Breast epithelium (tissue), 4 donors: ENCODE results near the gene RAB41. TPM values are rescaled to one million over a fixed set of nuclear protein-coding genes. Genes with fewer than 3 reads are reported as not detected.

ENCODE experiments used
- DNase-seq, 2 donors: peaks; one replicate each; pipeline ENCODE4 v3.0.0-alpha.2; 2019; ENCODE audit warnings: low spot score in 2 of 2
- H3K27ac ChIP-seq, 2 donors: fragments of 200-600 bp; sonication (generic) in 1 of 2; one replicate each; pipeline ENCODE4 v1.5.1; 2016 to 2019; ENCODE audit warnings: mild to moderate bottlenecking in 1 of 2
- H3K27me3 ChIP-seq, 2 donors: fragments of 200-600 bp; sonication (generic) in 1 of 2; one replicate each; pipeline versions ENCODE4 v1.5.1 to v1.6.0; 2017 to 2019; ENCODE audit warnings: control low read depth in 1 of 2, mild to moderate bottlenecking in 1 of 2
- H3K36me3 ChIP-seq: fragments of 200-600 bp; one replicate; pipeline ENCODE4 v1.5.1; 2019
- H3K4me1 ChIP-seq, 2 donors: fragments of 200-600 bp; sonication (generic); one replicate each; pipeline ENCODE4 v1.5.1; 2016 to 2019; ENCODE audit warnings: control low read depth in 1 of 2
- H3K4me3 ChIP-seq, 3 donors: fragments of 200-600 bp; sonication (generic); 1 replicate in 2 of 3; 2 replicates in 1 of 3; pipeline ENCODE4 v1.5.1; 2016 to 2019; ENCODE audit warnings: mild to moderate bottlenecking in 3 of 3, moderate library complexity in 2 of 3
- H3K9me3 ChIP-seq, 2 donors: fragments of 200-600 bp; sonication (generic) in 1 of 2; one replicate each; pipeline ENCODE4 v1.5.1; 2016 to 2019; ENCODE audit warnings: control low read depth in 1 of 2
- CTCF ChIP-seq, 3 donors: fragments of 450-650 bp; IDR thresholded peaks; one replicate each; pipeline ENCODE4 v1.5.1; 2016 to 2017; ENCODE audit warnings: antibody characterized with exemption in 3 of 3, mild to moderate bottlenecking in 3 of 3, moderate library complexity in 3 of 3
- POLR2A ChIP-seq: fragments of 450-650 bp; IDR thresholded peaks from one replicate; pipeline ENCODE4 v1.6.1; 2016; ENCODE audit warnings: antibody characterized with exemption, mild to moderate bottlenecking, moderate library complexity
- POLR2AphosphoS5 ChIP-seq, 3 donors: sonication (generic); formaldehyde crosslinking; IDR thresholded peaks; one replicate each; pipeline ENCODE4 v1.6.1; 2017; ENCODE audit warnings: antibody characterized with exemption in 3 of 3
- intact Hi-C: fragments of 100-400 bp; cut with DNase I; formaldehyde crosslinking; loops from one replicate; pipeline ENCODE4 v1.15.1; 2023; ENCODE audit warnings: low total_unique reads
- total RNA-seq, 3 donors: library from RNA; depleted of rRNA; stranded (reverse); fragments of >200 nt; gene quantifications; one replicate each; pipeline ENCODE4 v1.1.0, GENCODE V29; 2016

The RAB41 gene
- total RNA-seq, 3 donors from 2014 or later, result not detected

- intact Hi-C loops, result no loop called here
- Histone ChIP-seq H3K4me1 (no peaks in the 10 kb centered on the region), H3K27me3 (peaks cover 0 to 22% of the 10 kb centered on the region in 2 donors), H3K9me3 (no peaks in the 10 kb centered on the region), H3K4me3 (no peak overlapping the region), H3K27ac (no peak overlapping the region), H3K36me3 (no peaks in the 10 kb centered on the region)
- TF ChIP-seq CTCF (IDR thresholded peaks at IDR 0.05), result no peak
- TF ChIP-seq POLR2A, result no peak
- TF ChIP-seq POLR2AphosphoS5 (IDR thresholded peaks at IDR 0.05), result no peak
- DNase-seq, result no peak
Measured at GRCh38 chrX:70247252-70247651, 34.7 kb upstream of the RAB41 start.

- no peaks in the 10 kb centered on the region for H3K36me3 ChIP-seq
- peaks cover 0 to 17% of the 10 kb centered on the region in 2 donors for H3K27me3 ChIP-seq
- DNase-seq, result no peak
- H3K9me3 ChIP-seq, result no peaks in the 10 kb centered on the region
- no peak for TF ChIP-seq POLR2AphosphoS5 (IDR thresholded peaks at IDR 0.05)
- TF ChIP-seq POLR2A, result no peak
- TF ChIP-seq CTCF (IDR thresholded peaks at IDR 0.05), result no peak
- no peaks in the 10 kb centered on the region for H3K4me1 ChIP-seq
- H3K4me3 ChIP-seq, result no peak overlapping the region
- intact Hi-C loops, result no loop called here
- H3K27ac ChIP-seq, result no peak overlapping the region
Measured at GRCh38 chrX:70252491-70252890, 29.5 kb upstream of the RAB41 start.

GRCh38 chrX:70253377-70254062 lies 28.5 kb upstream of the RAB41 start:
- no peak overlapping the region for H3K27ac ChIP-seq
- no peaks in the 10 kb centered on the region for H3K36me3 ChIP-seq
- H3K4me1 ChIP-seq, result no peaks in the 10 kb centered on the region
- no peak overlapping the region for H3K4me3 ChIP-seq
- TF ChIP-seq CTCF (IDR thresholded peaks at IDR 0.05), result no peak
- no peak for TF ChIP-seq POLR2AphosphoS5 (IDR thresholded peaks at IDR 0.05)
- no peak for TF ChIP-seq POLR2A
- peaks cover 0 to 17% of the 10 kb centered on the region in 2 donors for H3K27me3 ChIP-seq
- no peak for DNase-seq
- no peaks in the 10 kb centered on the region for H3K9me3 ChIP-seq
- intact Hi-C loops, result no loop called here

- no peak for TF ChIP-seq CTCF (IDR thresholded peaks at IDR 0.05)
- no peak for TF ChIP-seq POLR2AphosphoS5 (IDR thresholded peaks at IDR 0.05)
- no peak for TF ChIP-seq POLR2A
Measured at GRCh38 chrX:70254063-70254400, 27.9 kb upstream of the RAB41 start.

GRCh38 chrX:70254909-70255308 lies 27.1 kb upstream of the RAB41 start:
- H3K27me3 ChIP-seq, result peaks cover 0 to 26% of the 10 kb centered on the region in 2 donors
- no peaks in the 10 kb centered on the region for H3K36me3 ChIP-seq
- H3K4me3 ChIP-seq, result no peak overlapping the region
- H3K27ac ChIP-seq, result no peak overlapping the region
- H3K4me1 ChIP-seq, result no peaks in the 10 kb centered on the region
- TF ChIP-seq CTCF (IDR thresholded peaks at IDR 0.05), result no peak
- no peak for TF ChIP-seq POLR2A
- no peak for TF ChIP-seq POLR2AphosphoS5 (IDR thresholded peaks at IDR 0.05)
- DNase-seq, result no peak
- no peaks in the 10 kb centered on the region for H3K9me3 ChIP-seq
- intact Hi-C loops, result no loop called here

More at GRCh38 chrX:70254063-70254400, 27.9 kb upstream of the RAB41 start:
- H3K4me3 ChIP-seq, result no peak overlapping the region
- intact Hi-C loops, result no loop called here
- no peaks in the 10 kb centered on the region for H3K4me1 ChIP-seq
- no peaks in the 10 kb centered on the region for H3K36me3 ChIP-seq
- no peak overlapping the region for H3K27ac ChIP-seq
- no peak for DNase-seq
- H3K27me3 ChIP-seq, result peaks cover 0 to 20% of the 10 kb centered on the region in 2 donors
- H3K9me3 ChIP-seq, result no peaks in the 10 kb centered on the region
